Measurements from ENCODE around the gene TMCC1. TPM values are rescaled to one million over a fixed set of nuclear protein-coding genes. Genes with fewer than 3 reads are reported as not detected.

The TMCC1 gene
- total RNA-seq, 1 donor from 2014 or later = 52.5 TPM

DNA sequence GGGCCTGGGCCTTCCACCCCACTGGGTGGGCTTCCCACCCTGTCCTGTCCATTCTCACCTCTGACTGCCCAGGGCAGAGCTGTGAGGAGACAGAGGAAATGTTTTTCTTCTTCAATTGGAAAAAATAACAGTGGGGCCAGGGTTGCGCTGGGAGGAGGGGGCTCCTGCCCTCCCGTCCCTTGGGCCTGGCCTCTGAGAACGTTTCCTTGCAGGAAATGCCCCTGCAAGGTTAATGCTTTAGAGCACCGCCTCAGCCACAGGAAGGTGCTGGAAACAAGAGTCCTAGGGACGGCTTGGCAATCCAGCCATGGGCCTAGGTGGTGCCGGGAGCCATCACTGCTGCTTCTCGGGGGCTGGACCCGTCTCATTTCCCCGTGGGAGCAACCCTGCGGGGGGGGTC is 283.2 kb downstream of the TMCC1 start:
- H3K36me3 Mint-ChIP-seq (ENCODE audit: insufficient read depth) = peaks cover 1% of the 10 kb centered on the region
- no peaks in the 10 kb centered on the region for H3K9me3 Mint-ChIP-seq (ENCODE audit: low read depth)
- H3K27ac Mint-ChIP-seq = no peak overlapping the region
- TF ChIP-seq, protein P1, sequence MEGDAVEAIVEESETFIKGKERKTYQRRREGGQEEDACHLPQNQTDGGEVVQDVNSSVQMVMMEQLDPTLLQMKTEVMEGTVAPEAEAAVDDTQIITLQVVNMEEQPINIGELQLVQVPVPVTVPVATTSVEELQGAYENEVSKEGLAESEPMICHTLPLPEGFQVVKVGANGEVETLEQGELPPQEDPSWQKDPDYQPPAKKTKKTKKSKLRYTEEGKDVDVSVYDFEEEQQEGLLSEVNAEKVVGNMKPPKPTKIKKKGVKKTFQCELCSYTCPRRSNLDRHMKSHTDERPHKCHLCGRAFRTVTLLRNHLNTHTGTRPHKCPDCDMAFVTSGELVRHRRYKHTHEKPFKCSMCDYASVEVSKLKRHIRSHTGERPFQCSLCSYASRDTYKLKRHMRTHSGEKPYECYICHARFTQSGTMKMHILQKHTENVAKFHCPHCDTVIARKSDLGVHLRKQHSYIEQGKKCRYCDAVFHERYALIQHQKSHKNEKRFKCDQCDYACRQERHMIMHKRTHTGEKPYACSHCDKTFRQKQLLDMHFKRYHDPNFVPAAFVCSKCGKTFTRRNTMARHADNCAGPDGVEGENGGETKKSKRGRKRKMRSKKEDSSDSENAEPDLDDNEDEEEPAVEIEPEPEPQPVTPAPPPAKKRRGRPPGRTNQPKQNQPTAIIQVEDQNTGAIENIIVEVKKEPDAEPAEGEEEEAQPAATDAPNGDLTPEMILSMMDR (IDR thresholded peaks at IDR 0.05; ENCODE audit: unreplicated experiment) = no peak
- H3K4me1 Mint-ChIP-seq (ENCODE audit: low read depth) = peaks cover 2% of the 10 kb centered on the region
- peaks cover 31% of the 10 kb centered on the region for H3K27me3 Mint-ChIP-seq
- DNase-seq (ENCODE audit: low spot score, unreplicated experiment) = no peak
- H3K4me3 Mint-ChIP-seq (ENCODE audit: low read depth) = no peak overlapping the region

DNA sequence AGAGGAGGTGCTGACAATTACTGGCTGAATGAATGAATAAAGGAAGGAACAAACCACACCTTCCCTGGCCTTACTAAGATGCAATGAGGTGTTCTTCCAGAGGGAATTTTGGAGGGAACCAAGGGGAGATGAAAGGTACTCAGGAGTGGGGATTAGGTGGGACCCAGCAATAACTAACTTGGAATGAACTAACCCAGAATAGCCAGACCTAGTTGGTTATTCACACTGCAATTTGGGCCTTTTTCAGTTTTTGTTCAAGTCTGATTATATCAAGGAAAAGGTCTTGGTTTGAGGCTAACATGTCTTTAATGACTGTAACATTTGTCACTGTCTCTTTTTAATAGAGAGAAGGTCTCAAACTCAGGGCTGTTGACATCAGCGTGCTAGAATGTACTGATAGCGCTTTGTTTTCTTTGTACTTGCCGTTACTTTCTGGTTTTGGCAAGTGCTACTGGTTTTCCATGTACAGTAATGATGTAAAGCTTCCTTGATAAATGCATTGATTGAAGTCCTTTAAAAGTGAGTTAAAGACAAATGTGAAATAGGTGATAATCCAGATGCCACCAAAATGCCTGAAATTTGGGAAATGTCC is 283.8 kb downstream of the TMCC1 start:
- Mint-ChIP-seq H3K36me3 (ENCODE audit: insufficient read depth) (peaks cover 1% of the 10 kb centered on the region), H3K9me3 (ENCODE audit: low read depth) (no peaks in the 10 kb centered on the region), H3K27ac (no peak overlapping the region), H3K27me3 (peaks cover 34% of the 10 kb centered on the region), H3K4me1 (ENCODE audit: low read depth) (peaks cover 2% of the 10 kb centered on the region), H3K4me3 (ENCODE audit: low read depth) (no peak overlapping the region)
- TF ChIP-seq, protein P1 (IDR thresholded peaks at IDR 0.05; ENCODE audit: unreplicated experiment) = no peak
- DNase-seq (ENCODE audit: low spot score, unreplicated experiment) = no peak

DNA sequence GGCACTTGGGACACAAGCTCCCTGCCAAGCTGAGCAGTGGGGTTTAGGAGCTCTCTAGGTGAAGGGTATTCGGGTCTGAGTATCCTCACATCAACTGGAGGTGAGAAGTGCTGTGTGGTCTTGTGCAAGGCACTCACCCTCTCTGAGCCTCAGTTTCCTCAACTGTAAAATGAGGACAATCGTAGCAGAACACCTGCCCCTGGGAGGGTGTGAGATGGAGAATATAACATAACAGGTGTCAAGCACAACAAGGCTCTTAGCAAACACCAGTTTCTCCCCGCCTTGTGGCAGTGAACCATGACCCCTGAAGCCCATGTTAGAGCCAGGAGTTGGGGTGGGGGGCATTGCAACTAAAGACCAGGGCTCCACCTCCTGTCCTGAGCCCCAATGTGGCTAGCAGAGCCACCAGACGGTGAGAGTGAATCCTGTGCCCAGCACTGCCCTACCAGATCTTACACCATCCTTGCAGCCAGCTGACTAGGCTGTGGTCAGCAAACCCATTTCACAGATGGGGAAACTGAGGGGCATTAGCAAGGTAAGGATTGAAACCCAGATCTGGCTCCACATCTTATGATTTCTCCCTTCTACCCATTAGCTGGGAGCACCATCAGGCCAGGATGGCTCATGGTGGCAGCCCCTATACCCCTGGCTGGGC is 284.4 kb downstream of the TMCC1 start:
- TF ChIP-seq, protein P1 (IDR thresholded peaks at IDR 0.05; ENCODE audit: unreplicated experiment) = no peak
- Mint-ChIP-seq H3K27ac (no peak overlapping the region), H3K4me3 (ENCODE audit: low read depth) (no peak overlapping the region), H3K36me3 (ENCODE audit: insufficient read depth) (peaks cover 1% of the 10 kb centered on the region), H3K27me3 (peaks cover 41% of the 10 kb centered on the region), H3K4me1 (ENCODE audit: low read depth) (peaks cover 3% of the 10 kb centered on the region), H3K9me3 (ENCODE audit: low read depth) (no peaks in the 10 kb centered on the region)
- no peak for DNase-seq (ENCODE audit: low spot score, unreplicated experiment)

DNA sequence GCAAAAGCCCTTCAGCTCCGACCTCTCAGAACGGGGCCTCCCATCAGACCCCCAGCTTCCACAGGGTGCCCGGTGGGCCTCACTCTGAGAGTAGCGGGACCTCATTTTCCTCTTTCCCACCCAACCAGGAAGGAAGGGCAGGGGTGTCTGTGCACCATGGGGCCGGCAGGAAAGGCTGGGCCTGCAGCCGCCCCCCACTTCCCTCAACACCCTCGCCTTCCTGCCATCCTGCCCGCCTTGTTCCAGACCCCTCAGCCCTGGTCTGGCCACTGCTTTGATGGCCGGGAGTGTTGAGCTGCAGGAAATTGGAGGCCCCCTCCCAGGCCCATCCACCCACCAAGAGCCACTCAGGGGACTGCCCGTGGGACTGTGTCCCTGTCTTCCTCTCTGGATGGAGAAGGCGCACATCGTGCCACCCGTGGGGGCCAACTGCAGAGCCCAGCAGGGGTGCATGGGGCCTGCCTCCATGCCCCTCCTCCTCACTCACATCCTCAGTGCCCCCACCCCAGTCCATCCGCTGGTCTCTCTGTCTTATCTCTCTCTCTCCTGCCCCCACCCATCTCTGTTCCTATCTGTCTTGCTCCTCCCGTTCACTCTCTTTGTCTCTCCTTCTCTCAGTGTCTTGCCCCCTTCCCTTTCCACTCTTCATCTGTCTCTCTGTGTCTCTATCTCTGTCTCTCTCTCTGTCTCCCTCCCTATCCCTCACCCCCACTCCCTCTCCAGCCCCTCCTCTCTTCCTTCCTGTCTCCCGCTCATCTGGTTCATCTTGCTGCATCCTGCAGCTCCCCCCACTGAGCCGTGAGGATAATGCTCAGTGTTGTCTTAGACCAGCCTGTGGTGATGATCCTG is 285.2 kb downstream of the TMCC1 start:
- Mint-ChIP-seq H3K27me3 (peaks cover 48% of the 10 kb centered on the region), H3K4me3 (ENCODE audit: low read depth) (no peak overlapping the region), H3K4me1 (ENCODE audit: low read depth) (peaks cover 4% of the 10 kb centered on the region), H3K9me3 (ENCODE audit: low read depth) (no peaks in the 10 kb centered on the region), H3K27ac (no peak overlapping the region), H3K36me3 (ENCODE audit: insufficient read depth) (peaks cover 1% of the 10 kb centered on the region)
- TF ChIP-seq, protein P1 (IDR thresholded peaks at IDR 0.05; ENCODE audit: unreplicated experiment) = no peak
- no peak for DNase-seq (ENCODE audit: low spot score, unreplicated experiment)

DNA sequence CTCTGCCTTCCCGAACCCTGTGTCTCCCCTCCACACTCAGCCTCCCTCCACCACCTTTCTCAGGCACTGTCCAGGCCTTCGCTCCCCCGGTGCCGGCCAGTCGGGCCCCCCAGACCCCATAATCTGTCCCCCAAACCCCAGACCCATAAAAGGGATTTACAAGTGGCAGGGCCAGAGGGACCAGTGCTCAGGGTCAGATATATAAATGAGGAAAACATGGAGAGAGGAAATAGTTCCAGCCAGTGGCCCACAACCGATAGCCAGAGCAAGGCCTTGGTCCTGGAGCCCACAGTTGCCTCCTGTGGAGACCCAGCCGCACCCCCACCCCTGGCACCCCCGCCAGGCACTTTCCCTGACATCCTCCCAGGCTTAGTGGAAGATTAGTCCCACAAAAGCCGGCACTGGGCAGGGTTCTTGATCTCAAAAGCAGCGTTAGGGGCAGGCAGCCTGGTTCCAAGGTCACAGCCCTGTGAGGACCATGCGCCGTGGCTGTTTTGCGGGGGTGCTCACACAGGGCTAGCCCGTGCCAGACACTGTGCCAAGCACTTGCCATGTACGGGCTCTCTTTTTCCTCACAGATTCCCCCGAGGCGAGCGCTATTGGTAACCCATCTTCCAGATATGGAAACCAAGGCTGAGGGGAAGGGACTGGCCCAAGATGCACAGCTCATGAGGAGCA is 286.0 kb downstream of the TMCC1 start:
- no peaks in the 10 kb centered on the region for H3K9me3 Mint-ChIP-seq (ENCODE audit: low read depth)
- H3K4me1 Mint-ChIP-seq (ENCODE audit: low read depth) = peaks cover 4% of the 10 kb centered on the region
- peaks cover 51% of the 10 kb centered on the region for H3K27me3 Mint-ChIP-seq
- no peak overlapping the region for H3K27ac Mint-ChIP-seq
- peaks cover 1% of the 10 kb centered on the region for H3K36me3 Mint-ChIP-seq (ENCODE audit: insufficient read depth)
- TF ChIP-seq, protein P1 (IDR thresholded peaks at IDR 0.05; ENCODE audit: unreplicated experiment) = no peak
- no peak for DNase-seq (ENCODE audit: low spot score, unreplicated experiment)
- H3K4me3 Mint-ChIP-seq (ENCODE audit: low read depth) = peak overlapping the region; percentile 75

All from progenitor cell of endocrine pancreas (in vitro differentiated cells).